Calu3 (cell line): ENCODE data around the gene CGB5. TPM values are rescaled to one million over a fixed set of nuclear protein-coding genes. Genes with fewer than 3 reads are reported as not detected.
A peak's percentile ranks its signal among the peaks of the same experiment; 100 is the strongest.

ENCODE experiments used
- BruUV-seq: library from RNA; stranded (reverse); fragments of 400-500 nt; replicated peaks from 2 replicates; lab custom pipeline; 2021; lab: Mats Ljungman, UMichigan
- CTCF ChIA-PET: fragments of 300-600 bp; sonication (Branson Sonifier 250); formaldehyde crosslinking; loops from one replicate; lab custom pipeline; 2022; ENCODE audit warnings: antibody characterized with exemption; lab: Charles Lee
- DNase-seq: peaks from one replicate; pipeline ENCODE4 v3.0.0; 2022
- H3K27ac Mint-ChIP-seq: one replicate; pipeline ENCODE4 v1.8.0; 2022; ENCODE audit warnings: mixed read lengths; ENCODE audit not compliant: unreplicated experiment
- H3K27me3 Mint-ChIP-seq: one replicate; pipeline ENCODE4 v1.8.0; 2022; ENCODE audit warnings: mixed read lengths; ENCODE audit not compliant: unreplicated experiment
- H3K36me3 Mint-ChIP-seq: one replicate; pipeline ENCODE4 v1.8.0; 2022; ENCODE audit warnings: mild to moderate bottlenecking, moderate library complexity, mixed read lengths; ENCODE audit not compliant: insufficient read depth, unreplicated experiment
- H3K4me1 Mint-ChIP-seq: one replicate; pipeline ENCODE4 v1.8.0; 2022; ENCODE audit warnings: mild to moderate bottlenecking, low read depth, mixed read lengths; ENCODE audit not compliant: unreplicated experiment
- H3K4me3 Mint-ChIP-seq: one replicate; pipeline ENCODE4 v1.8.0; 2022; ENCODE audit warnings: mild to moderate bottlenecking, low read depth, moderate library complexity, mixed read lengths; ENCODE audit not compliant: unreplicated experiment
- H3K9me3 Mint-ChIP-seq: one replicate; pipeline ENCODE4 v1.8.0; 2022; ENCODE audit warnings: low read depth, mixed read lengths; ENCODE audit not compliant: unreplicated experiment
- intact Hi-C: fragments of 100-400 bp; cut with micrococcal nuclease; formaldehyde crosslinking; loops from one replicate; pipeline ENCODE4 v1.10.0; 2022; ENCODE audit not compliant: unreplicated experiment
- total RNA-seq: library from RNA; stranded (reverse); gene quantifications from 2 replicates; pipeline ENCODE4 v1.2.3, GENCODE V29; 2022
- TF ChIP-seq, protein P1 (sequence below): fragments of 200-600 bp; IDR thresholded peaks from one replicate; pipeline ENCODE4 v1.8.0; 2022; ENCODE audit warnings: antibody characterized with exemption; ENCODE audit not compliant: unreplicated experiment

CGB5 gene
- total RNA-seq, 1 experiment from 2014 or later: 3.3 TPM

DNA sequence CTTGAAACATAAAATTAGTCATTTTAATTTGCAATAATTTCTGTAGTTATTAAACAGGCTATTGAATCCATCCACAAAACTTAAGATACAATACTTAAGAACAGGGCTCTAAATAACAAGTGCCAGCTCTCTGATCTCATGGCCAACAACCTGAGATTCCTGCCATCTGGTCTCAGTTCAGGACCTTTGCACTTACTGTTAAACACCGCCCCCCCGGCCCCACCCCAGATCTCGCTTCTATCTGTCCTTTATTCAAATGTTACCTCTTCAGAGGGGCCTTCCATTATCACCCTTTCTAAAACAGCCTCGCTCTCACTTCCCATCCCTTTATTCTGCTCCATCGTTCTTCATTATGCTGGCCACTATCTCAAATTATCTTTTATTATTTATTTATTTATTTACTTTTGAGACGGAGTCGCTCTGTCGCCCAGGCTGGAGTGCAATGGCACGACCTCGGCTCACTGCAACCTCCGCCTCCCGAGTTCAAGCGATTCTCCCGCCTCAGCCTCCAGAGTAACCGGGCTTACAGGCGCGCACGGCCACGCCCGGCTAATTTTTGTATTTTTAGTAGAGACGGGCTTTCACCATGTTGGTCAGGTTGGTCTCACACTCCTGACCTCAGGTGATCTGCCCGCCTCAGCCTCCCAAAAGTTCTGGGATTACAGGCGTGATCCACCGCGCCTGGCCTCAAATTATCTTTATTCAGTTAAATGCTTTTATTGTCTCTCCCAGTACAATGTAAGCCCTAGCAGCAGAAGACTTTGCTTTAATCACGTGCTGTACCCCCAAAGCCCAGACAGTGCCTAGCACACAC, 40.8 kb downstream of the CGB5 start:
- H3K9me3 Mint-ChIP-seq: no peaks in the 10 kb centered on the region
- H3K27me3 Mint-ChIP-seq: no peaks in the 10 kb centered on the region
- peak overlapping the region; percentile 92 for H3K4me3 Mint-ChIP-seq
- BruUV-seq: no TSS peak
- intact Hi-C loops: no loop called here
- TF ChIP-seq, protein P1, sequence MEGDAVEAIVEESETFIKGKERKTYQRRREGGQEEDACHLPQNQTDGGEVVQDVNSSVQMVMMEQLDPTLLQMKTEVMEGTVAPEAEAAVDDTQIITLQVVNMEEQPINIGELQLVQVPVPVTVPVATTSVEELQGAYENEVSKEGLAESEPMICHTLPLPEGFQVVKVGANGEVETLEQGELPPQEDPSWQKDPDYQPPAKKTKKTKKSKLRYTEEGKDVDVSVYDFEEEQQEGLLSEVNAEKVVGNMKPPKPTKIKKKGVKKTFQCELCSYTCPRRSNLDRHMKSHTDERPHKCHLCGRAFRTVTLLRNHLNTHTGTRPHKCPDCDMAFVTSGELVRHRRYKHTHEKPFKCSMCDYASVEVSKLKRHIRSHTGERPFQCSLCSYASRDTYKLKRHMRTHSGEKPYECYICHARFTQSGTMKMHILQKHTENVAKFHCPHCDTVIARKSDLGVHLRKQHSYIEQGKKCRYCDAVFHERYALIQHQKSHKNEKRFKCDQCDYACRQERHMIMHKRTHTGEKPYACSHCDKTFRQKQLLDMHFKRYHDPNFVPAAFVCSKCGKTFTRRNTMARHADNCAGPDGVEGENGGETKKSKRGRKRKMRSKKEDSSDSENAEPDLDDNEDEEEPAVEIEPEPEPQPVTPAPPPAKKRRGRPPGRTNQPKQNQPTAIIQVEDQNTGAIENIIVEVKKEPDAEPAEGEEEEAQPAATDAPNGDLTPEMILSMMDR: no peak
- H3K36me3 Mint-ChIP-seq: peaks cover 49% of the 10 kb centered on the region
- CTCF ChIA-PET: no interaction called here
- no peak for DNase-seq
- H3K4me1 Mint-ChIP-seq: peaks cover 30% of the 10 kb centered on the region
- peak overlapping the region; percentile 93 for H3K27ac Mint-ChIP-seq

DNA sequence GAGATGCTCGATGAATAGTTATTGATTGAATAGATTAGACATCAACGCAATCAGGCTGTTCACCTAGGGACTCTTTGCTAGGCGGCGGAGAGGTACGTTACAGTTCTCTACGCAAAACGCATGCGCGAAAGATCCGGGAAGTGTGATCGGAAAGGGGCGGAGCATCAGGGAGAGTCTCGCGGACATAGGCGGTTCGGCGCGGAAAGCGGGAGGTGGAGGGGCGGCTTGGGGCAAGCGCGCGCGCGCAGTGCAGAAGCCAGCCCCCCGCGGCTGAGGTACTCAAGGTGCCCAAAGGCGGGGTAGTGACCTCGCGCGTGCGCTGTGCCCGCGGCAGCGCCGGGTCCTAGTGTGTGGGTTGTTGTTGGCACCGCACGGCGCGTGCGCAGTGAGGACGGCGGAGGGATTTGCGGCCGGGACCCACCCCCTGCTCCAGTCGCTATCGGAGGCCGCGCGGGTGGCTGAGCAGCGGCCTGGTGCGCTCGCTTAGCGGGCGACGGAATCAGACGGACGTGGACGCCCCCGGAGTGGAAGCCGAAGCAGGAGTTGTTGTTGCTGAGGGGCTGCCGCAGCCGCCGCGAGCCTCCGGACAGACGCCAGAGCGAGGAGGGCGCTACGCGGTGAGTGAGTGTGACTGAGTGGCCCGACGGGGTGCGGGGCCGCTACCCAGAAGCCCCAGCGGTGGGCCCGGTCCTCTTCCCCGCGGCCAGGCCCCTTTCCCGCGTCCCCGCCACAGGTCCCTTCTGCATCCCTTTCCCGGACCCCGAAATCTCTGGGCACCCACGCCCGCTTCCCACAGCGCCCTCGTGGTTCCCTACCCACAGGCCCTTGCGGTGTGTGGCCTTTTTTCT, 41.6 kb downstream of the CGB5 start, which contains the start of gene SNRNP70:
Gene SNRNP70 (plus strand): TSS at position 432 of the 848 bp plus-strand sequence. CDS start 964 bp downstream, outside the sequence.
- intact Hi-C loops: no loop called here
- peak within 1 kb of the TSS; percentile 92 for H3K4me3 Mint-ChIP-seq

DNA sequence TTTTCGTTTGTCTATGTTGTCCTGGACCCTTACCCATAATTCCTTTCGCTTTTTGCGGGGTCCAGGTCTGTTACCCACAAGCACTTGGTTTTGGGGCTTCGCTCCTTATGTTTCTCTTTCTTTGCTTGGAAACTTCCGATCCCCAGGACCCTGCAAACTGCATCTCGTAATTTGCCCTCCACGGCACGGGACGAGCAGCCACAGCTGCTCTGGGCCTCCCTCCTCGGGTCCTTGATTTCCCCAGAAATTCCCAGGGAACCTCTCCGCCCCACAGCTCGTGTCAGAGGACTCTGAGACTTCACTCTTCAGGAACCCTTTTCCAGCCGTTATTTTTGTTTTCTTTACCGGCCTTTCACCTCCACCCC, 42.2 kb downstream of the CGB5 start:
- Mint-ChIP-seq H3K27ac (peak overlapping the region; percentile 93), H3K36me3 (peaks cover 63% of the 10 kb centered on the region), H3K27me3 (no peaks in the 10 kb centered on the region), H3K4me1 (peaks cover 30% of the 10 kb centered on the region), H3K4me3 (peak overlapping the region; percentile 92), H3K9me3 (no peaks in the 10 kb centered on the region)
- intact Hi-C loops: no loop called here
- no peak for DNase-seq
- TF ChIP-seq, protein P1: no peak
- BruUV-seq: no TSS peak
- CTCF ChIA-PET: interaction anchor here (0.5 kb wide), 1 partner anchor 107 kb away, joined by 6 read pairs; no protein-coding TSS in a partner anchor

More for the DNA sequence above, 41.6 kb downstream of the CGB5 start, which contains the start of gene SNRNP70:
- H3K27me3 Mint-ChIP-seq: no peaks in the 10 kb centered on the region
- H3K27ac Mint-ChIP-seq: peak within 1 kb of the TSS; percentile 93
- no TSS peak for BruUV-seq
- peaks cover 30% of the 10 kb centered on the region for H3K4me1 Mint-ChIP-seq
- no peaks in the 10 kb centered on the region for H3K9me3 Mint-ChIP-seq
- peak; percentile 100 for DNase-seq
- peaks cover 57% of the 10 kb centered on the region for H3K36me3 Mint-ChIP-seq
- CTCF ChIA-PET: no interaction called here
- TF ChIP-seq, protein P1: no peak

DNA sequence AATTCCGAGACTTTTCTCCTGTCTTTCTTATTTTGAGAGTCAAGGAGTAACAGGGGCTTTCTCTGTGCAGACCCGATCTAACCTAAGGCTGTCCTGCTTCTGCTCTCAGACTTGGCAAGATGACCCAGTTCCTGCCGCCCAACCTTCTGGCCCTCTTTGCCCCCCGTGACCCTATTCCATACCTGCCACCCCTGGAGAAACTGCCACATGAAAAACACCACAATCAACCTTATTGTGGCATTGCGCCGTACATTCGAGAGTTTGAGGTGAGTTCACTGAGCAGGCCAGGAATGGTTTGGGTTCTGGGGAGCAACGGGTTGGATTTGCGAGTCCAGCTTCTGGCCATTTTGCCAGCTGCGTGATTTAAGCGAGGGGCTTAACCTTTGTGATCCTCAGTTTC, 42.6 kb downstream of the CGB5 start:
- Mint-ChIP-seq H3K4me3 (peak overlapping the region; percentile 92), H3K27me3 (no peaks in the 10 kb centered on the region), H3K36me3 (peaks cover 68% of the 10 kb centered on the region), H3K9me3 (no peaks in the 10 kb centered on the region), H3K4me1 (peaks cover 30% of the 10 kb centered on the region), H3K27ac (peak overlapping the region; percentile 93)
- CTCF ChIA-PET: interaction anchor here (0.5 to 1.1 kb wide), 3 partner anchors 13 to 113 kb away, joined by 6 to 7 read pairs (median 6); no protein-coding TSS in a partner anchor
- intact Hi-C loops: no loop called here
- TF ChIP-seq, protein P1: no peak
- no peak for DNase-seq
- BruUV-seq: no TSS peak
